CD4-positive, alpha-beta T cell treated with Interleukin-4 for 1 hour (primary cell): ENCODE results near the gene EIF2S1.
"Not testable (repeated sequence)": the region's sequence is repeated elsewhere in the genome, so short reads cannot be mapped to it uniquely, and the experiment has no call there.

Experiments
- DNase-seq, 2 donors: peaks; one replicate each; pipeline ENCODE4 v3.0.0-alpha.2; 2020 to 2022

Gene EIF2S1

GRCh38 chr14:67372833-67373232 is 12.7 kb downstream of the EIF2S1 start:
- no peak for DNase-seq

- DNase-seq: no peak
These were observed 13.2 kb downstream of the EIF2S1 start for GRCh38 chr14:67373347-67373746.

DNA sequence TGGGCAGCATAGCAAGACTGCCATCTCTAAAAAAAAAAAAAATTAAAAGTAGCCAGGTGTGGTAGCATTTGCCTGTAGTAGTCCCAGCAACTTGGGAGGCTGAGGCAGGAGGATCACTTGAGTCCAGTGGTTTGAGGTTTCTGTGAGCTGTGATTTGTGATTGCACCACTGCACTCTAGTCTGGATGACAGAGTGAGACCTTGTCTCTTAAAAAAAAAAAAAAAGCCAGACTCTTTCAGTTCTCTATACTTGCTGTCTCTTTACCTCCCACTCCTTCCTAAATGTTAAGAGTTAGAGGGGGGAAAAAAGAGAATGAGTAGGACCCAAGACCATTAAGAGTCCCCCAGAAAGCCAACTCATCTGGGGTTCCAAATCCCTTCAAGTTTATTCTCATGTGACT is 17.8 kb downstream of the EIF2S1 start:
- no peak for DNase-seq

DNA sequence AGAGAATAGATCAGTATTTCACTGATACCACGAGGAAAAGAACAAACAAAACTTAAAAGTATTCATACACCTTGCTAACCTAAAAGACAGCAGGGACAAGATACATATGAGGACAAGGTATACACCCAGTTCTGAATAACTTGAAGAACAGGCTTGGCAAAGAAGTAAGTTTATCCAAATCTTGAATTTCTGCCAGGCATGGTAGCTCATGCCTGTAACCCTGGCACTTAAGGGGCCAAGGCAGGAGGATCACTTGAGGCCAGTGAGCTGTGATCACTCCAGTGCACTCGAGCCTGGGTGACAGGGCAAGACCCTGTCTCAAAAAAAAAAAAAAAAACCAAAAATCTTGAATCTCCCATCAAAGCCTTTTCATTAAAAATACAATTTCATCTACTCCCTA is 25.0 kb downstream of the EIF2S1 start:
- no peak for DNase-seq

DNA sequence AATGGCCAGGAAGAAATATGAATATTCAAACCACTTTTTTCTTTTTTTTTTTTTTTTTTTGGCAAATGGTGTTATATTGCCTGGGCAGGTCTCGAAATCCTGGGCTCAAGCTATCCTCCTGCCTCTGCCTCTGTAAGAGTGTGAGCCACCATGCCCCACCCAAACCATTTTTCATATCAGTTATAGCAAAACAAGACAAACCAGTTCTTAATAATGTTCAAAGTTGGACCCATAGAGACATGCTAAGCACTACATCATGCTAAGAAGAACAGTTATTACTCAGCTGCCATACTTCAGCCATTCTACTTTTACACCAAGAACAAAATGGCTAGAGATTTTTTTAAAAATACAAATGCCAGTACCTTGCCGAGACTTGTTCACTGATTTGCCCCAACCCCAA is 25.5 kb downstream of the EIF2S1 start:
- DNase-seq: no peak

DNA sequence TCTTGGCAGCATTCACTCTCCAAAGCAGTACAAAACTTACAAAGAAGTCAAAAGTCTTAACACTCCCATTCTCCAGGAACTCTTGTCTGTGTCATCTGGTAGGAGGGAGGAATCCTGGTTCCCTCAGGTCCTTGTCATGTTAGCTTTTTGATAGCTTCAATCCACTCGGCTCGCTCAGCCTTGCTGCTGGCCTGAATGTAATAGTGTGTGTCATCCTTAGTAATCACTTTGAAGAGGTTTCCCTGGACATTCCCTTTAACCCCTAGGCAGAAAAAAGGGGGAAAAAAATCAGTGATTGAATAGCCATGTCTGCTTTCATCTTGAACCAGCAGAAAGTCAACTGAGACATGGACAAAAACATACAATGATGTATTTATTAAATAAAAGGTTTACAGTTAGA is 27.1 kb downstream of the EIF2S1 start:
- no peak for DNase-seq

GRCh38 chr14:67389275-67389674 is 29.1 kb downstream of the EIF2S1 start:
- DNase-seq: no peak

DNA sequence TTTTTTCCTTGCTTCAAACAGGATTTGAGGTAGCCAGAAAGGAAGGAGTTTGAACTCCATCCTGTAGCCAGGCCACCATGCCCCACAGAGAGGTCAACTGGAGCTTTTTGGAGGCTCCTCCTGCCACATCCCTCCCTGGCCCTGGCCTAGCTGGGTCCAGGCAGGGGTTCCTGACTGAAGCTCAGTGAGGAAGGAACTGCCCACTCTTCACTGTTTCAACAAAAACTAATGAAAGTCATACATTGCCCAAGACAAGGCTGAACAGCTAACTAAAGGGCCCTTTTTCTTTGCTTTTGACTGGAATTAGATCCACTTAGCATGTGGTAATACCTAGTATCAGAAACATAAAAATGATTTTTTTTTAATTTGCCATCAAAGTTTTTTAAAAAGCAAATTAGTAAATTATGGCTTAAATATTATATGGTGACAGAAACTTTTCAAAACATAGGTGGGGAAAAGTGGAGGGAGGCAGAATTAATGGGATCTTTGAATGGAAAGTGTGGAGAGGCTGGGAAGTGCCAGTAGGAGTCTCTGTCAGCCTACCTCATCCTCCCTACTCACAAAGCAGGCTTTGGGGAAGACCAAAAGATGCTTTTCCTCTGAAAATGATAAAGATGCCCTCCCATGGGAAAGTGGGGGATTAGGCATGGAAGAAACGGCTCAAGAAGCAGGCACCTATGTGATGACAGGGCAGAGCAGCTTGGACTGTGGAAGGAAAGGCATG is 29.8 kb downstream of the EIF2S1 start:
- no peak for DNase-seq

GRCh38 chr14:67391268-67391667 is 31.1 kb downstream of the EIF2S1 start:
- DNase-seq: peak in 1 of 2 donors; percentile 14

- no peak for DNase-seq
These were observed 32.0 kb downstream of the EIF2S1 start for GRCh38 chr14:67392123-67392522.

DNA sequence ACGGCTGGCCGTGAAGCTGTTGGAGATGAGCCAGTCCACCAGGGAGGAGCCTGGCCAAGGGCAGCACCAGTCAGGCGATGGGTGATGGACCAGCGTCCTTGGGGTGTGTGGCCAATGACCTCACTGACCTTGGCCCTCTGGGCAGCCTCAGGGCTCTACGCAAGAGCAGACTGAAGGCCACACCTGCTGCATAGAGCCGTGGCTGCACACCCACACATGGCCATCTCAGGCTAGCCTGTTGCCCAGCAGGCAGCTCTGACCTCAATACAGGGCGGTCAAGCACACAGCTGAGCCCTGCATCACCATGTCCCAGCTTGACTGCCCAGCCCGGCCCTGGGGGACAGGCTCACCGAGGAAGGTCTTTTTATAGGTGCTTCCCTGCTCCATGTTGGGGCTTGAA is 32.7 kb downstream of the EIF2S1 start:
- no peak for DNase-seq

- DNase-seq: no peak
These were observed 33.6 kb downstream of the EIF2S1 start for GRCh38 chr14:67393689-67394088.

GRCh38 chr14:67395086-67395875 is 35.2 kb downstream of the EIF2S1 start:
- DNase-seq: no peak

- no peak for DNase-seq
These were observed 35.7 kb downstream of the EIF2S1 start for GRCh38 chr14:67395876-67396189.

DNA sequence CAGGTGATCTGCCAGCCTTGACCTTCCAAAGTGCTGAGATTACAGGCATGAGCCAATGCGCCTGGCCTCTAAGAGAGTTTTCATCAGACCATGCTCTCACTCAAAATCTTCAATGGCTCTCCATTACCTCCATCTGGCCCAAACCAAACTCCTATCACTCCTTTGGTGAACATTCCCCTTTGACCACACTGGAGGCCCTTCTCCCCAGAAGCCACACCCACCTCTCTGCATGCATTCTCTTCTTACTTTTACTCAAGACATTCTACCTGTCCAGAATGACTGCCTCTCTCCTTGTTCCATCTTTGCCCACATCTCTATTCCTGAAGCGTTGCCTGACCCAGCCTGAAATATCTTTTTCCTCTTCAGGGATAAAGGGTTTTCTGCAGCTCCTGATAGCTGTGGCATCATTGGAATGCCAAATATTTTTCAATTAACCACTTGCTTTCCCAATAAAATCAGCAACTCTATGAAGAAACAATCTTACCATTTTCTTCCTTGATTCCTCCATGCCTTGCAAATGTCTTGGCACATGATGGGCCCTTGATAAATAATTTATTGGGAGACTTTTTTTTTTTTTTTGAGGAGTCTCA is 36.3 kb downstream of the EIF2S1 start:
- no peak for DNase-seq

DNA sequence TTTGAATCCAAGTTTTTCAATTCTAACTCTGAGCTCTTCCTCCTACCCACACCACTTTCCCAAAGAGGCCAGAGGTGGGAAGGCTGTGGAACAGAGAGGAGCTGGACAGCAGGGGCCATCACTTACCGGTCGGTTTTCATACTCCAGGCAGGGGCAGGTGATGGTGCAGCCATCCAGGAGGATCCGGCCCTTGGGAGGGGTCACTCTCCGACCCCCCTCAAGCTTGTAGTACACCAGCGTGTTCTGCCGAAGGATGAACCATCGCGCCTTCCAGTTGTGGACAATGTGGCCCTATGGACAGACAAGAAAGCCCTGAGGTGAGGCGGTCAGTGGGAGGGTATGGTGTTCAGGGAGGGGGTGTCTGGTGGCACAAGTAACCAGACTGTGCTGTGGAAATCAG is 37.4 kb downstream of the EIF2S1 start:
- no peak for DNase-seq

GRCh38 chr14:67400434-67400833 is 40.3 kb downstream of the EIF2S1 start:
- no peak for DNase-seq

GRCh38 chr14:67405771-67406170 is 45.6 kb downstream of the EIF2S1 start:
- no peak for DNase-seq

DNA sequence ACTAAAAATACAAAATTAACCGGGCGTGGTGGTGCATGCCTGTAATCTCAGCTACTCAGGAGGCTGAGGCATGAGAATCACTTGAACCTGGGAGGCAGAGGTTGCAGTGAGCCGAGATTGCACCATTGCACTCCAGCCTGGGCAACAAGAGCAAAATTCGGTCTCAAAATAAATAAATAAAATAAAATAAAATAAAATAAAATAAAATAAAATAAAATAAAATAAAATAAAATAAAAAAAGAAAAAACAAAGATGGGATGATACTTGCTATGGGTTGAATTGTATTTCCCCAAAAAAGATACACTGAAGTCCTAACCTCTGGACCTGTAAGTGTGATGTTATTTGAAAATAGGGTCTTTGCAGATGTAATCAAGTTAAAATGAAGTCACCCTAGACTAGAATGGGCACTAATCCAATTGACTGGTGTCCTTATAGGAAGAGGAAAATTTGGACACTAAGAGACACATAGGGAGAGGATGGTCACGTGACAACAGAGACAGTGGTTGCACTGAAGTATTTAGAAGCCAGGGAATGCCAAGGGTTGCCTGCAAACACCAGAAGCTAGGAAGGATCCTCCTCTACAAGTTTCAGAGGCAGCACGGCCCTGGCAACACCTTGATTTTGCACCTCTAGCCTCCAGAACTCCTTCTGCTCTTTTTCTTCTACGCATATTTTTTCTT is 48.1 kb downstream of the EIF2S1 start:
- DNase-seq: not testable (repeated sequence)

- no peak for DNase-seq
These were observed 49.3 kb downstream of the EIF2S1 start for GRCh38 chr14:67409461-67409860.

- DNase-seq: no peak
These were observed 50.2 kb downstream of the EIF2S1 start for GRCh38 chr14:67410313-67410712.

DNA sequence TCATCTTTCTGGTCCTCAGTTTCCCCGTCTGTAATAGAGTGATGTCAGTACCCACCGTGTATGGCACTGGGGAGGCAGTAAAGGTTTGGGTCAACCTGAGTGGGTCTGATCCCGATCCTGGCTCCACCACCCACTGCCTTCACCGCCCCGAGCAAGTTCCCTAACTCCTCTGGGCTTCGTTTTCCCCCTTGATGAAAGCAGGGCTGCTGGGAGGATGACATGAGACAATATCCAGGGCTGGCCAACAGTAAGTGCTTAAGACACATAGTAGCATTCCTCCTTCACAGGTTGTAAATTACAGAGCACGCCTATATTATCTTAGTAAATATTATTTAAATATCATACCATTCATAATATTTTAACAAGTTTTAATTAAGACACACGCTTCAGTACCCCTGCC is 51.2 kb downstream of the EIF2S1 start:
- no peak for DNase-seq

DNA sequence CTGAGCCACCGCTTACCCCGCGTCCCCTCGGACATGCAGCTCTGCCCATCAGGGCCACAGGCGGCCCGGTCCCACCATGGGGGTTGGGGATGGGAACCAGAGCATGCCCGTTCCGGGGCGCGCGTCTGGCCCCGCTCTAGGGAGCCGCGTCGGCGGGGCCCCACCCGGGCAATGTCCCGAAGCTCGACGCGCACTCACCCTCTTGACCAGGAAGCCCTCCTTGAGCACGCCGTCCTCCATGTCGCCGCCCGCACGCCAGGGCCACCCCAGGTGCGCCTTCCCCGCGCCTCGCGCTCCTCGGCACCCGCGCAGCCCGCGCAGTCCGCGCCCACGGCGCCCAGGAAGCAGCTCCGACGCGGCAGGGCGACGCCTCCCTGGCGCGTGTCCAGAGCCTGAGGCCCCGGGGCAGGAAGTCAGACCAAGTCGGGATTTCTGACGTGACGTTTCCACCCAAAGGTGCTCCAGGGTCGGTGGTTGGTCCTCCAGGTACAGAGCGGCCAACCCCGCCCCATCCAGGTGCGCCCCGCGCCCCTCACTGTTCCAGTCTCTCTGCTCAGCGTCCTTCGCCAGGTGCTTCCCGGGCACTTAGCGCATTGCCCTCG is 51.8 kb downstream of the EIF2S1 start, which contains the start of gene PLEK2:
PLEK2 (minus strand) TSS at position 346 of the 602 bp plus-strand sequence; CDS start at position 240, 106 bp downstream.
- peak; percentile 35 to 52 for DNase-seq
